Neuronal stem cell (in vitro differentiated cells): ENCODE results near the gene SQSTM1.

Experiments used
- DNase-seq: peaks from one replicate; pipeline ENCODE4 v3.0.0-alpha.2; 2013; ENCODE audit warnings: low spot score
- H2AFZ ChIP-seq: one replicate; pipeline ENCODE4 v1.6.1; 2013; ENCODE audit warnings: mild to moderate bottlenecking, low read length, inconsistent platforms
- H2AK5ac ChIP-seq: 2 replicates; pipeline ENCODE4 v1.6.1; 2013; ENCODE audit warnings: low read depth, mild to moderate bottlenecking, inconsistent platforms, low read length, moderate library complexity, mixed read lengths
- H2BK120ac ChIP-seq: 2 replicates; pipeline ENCODE4 v1.6.1; 2013; ENCODE audit warnings: low read depth, mild to moderate bottlenecking, inconsistent platforms, low read length, moderate library complexity, mixed read lengths
- H2BK12ac ChIP-seq: one replicate; pipeline ENCODE4 v1.6.1; 2013; ENCODE audit warnings: low read length, inconsistent platforms
- H2BK15ac ChIP-seq: 2 replicates; pipeline ENCODE4 v1.6.1; 2013; ENCODE audit warnings: mild to moderate bottlenecking, low read length, inconsistent platforms, mixed read lengths
- H2BK5ac ChIP-seq: one replicate; pipeline ENCODE4 v1.6.1; 2013; ENCODE audit warnings: inconsistent platforms, mild to moderate bottlenecking, low read length, moderate library complexity
- H3K14ac ChIP-seq: one replicate; pipeline ENCODE4 v1.6.1; 2013; ENCODE audit warnings: low read length, inconsistent platforms
- H3K18ac ChIP-seq: 2 replicates; pipeline ENCODE4 v1.6.1; 2013; ENCODE audit warnings: low read length, inconsistent platforms
- H3K23ac ChIP-seq: 2 replicates; pipeline ENCODE4 v1.6.1; 2013; ENCODE audit warnings: low read depth, mild to moderate bottlenecking, mixed read lengths, low read length, inconsistent platforms; ENCODE audit not compliant: poor library complexity
- H3K27ac ChIP-seq: replicated peaks from 3 replicates; pipeline ENCODE4 v1.5.1; 2013; ENCODE audit warnings: low read length, inconsistent platforms
- H3K27me3 ChIP-seq, 3 experiments: 2 replicates each; pipeline ENCODE4 v1.6.1; 2013; ENCODE audit warnings: low read length in 3 of 3, mild to moderate bottlenecking in 2 of 3, inconsistent platforms in 1 of 3, low read depth in 1 of 3, mixed read lengths in 1 of 3, moderate library complexity in 1 of 3; ENCODE audit not compliant: control insufficient read depth in 3 of 3, insufficient read depth in 3 of 3
- H3K36me3 ChIP-seq, 2 donors: replicated peaks in 1 of 2; 2 replicates each; pipeline ENCODE4 v1.6.1; 2013; ENCODE audit warnings: low read length in 2 of 2; ENCODE audit not compliant: control insufficient read depth in 2 of 2, insufficient read depth in 2 of 2
- H3K4ac ChIP-seq: 2 replicates; pipeline ENCODE4 v1.6.1; 2013; ENCODE audit warnings: inconsistent platforms, mild to moderate bottlenecking, low read length, moderate library complexity
- H3K4me1 ChIP-seq, 2 donors: 1 replicate in 1 of 2; 2 replicates in 1 of 2; pipeline ENCODE4 v1.6.1; 2013; ENCODE audit warnings: low read length in 2 of 2, low read depth in 1 of 2; ENCODE audit not compliant: control insufficient read depth in 2 of 2, insufficient read depth in 1 of 2
- H3K4me2 ChIP-seq: one replicate; pipeline ENCODE4 v1.6.1; 2013; ENCODE audit warnings: mild to moderate bottlenecking, low read length, inconsistent platforms; ENCODE audit not compliant: insufficient read depth, poor library complexity, severe bottlenecking
- H3K4me3 ChIP-seq, 2 donors: 2 replicates each; pipeline ENCODE4 v1.5.1; 2013; ENCODE audit warnings: low read length in 2 of 2, mild to moderate bottlenecking in 2 of 2, inconsistent platforms in 1 of 2, moderate library complexity in 1 of 2
- H3K79me1 ChIP-seq: one replicate; pipeline ENCODE4 v1.6.1; 2013; ENCODE audit warnings: low read depth, mild to moderate bottlenecking, inconsistent platforms, low read length, moderate library complexity
- H3K9ac ChIP-seq: one replicate; pipeline ENCODE4 v1.6.1; 2013; ENCODE audit warnings: mild to moderate bottlenecking, low read depth, low read length, inconsistent platforms; ENCODE audit not compliant: poor library complexity
- H3K9me3 ChIP-seq, 2 donors: replicated peaks in 1 of 2; 2 replicates each; pipeline versions ENCODE3 to v1.6.1; 2013; ENCODE audit warnings: low read length in 2 of 2, mild to moderate bottlenecking in 2 of 2, inconsistent platforms in 1 of 2, low read depth in 1 of 2, mixed read lengths in 1 of 2, moderate library complexity in 1 of 2; ENCODE audit not compliant: control insufficient read depth in 2 of 2, insufficient read depth in 1 of 2
- H4K8ac ChIP-seq: one replicate; pipeline ENCODE4 v1.6.1; 2013; ENCODE audit warnings: low read depth, mild to moderate bottlenecking, inconsistent platforms, low read length, moderate library complexity
- H4K91ac ChIP-seq: one replicate; pipeline ENCODE4 v1.6.1; 2013; ENCODE audit warnings: low read length, low read depth, mild to moderate bottlenecking, inconsistent platforms; ENCODE audit not compliant: poor library complexity
- WGBS, 2 donors: extraction: QIAGEN DNeasy Blood & Tissue Kit; methylation state at CpG; one replicate each; pipeline ENCODE4 v1.1.7; 2013; ENCODE audit warnings: missing lambda C conversion rate in 2 of 2, mixed read lengths in 1 of 2; ENCODE audit not compliant: insufficient read length in 2 of 2, insufficient replicate concordance in 1 of 2; ENCODE audit errors: extremely low coverage in 2 of 2; 5-methylcytosine and 5-hydroxymethylcytosine counted together

Gene SQSTM1

GRCh38 chr5:179802950-179803562, 17.6 kb upstream of the SQSTM1 start:
- peak overlapping the region; percentile 29 for H2BK5ac ChIP-seq
- DNase-seq: no peak
- H3K14ac ChIP-seq: no peak overlapping the region

GRCh38 chr5:179803651-179804554, 16.8 kb upstream of the SQSTM1 start:
- Histone ChIP-seq H3K36me3 (peaks cover 17 to 36% of the 10 kb centered on the region in 2 donors), H3K4ac (no peak overlapping the region), H2BK120ac (no peak overlapping the region), H3K79me1 (peaks cover 10% of the 10 kb centered on the region), H2BK5ac (peak overlapping the region; percentile 29), H2AK5ac (peak overlapping the region; percentile 83), H4K91ac (no peak overlapping the region), H4K8ac (no peak overlapping the region), H3K23ac (no peak overlapping the region), H3K4me2 (peak overlapping the region; percentile 38), H3K18ac (peak overlapping the region; percentile 50), H3K14ac (peak overlapping the region; percentile 59), H3K4me3 (no peak overlapping the region), H2BK12ac (peak overlapping the region; percentile 59), H2AFZ (no peak overlapping the region), H3K9ac (peak overlapping the region; percentile 56), H3K4me1 (peaks cover 14 to 27% of the 10 kb centered on the region in 2 donors), H2BK15ac (peak overlapping the region; percentile 49), H3K27me3 (no peaks in the 10 kb centered on the region), H3K9me3 (no peaks in the 10 kb centered on the region), H3K27ac (no peak overlapping the region)
- no peak for DNase-seq
- no CpG with 5 or more reads among the region's 18 CpGs for WGBS, 2 donors

More at GRCh38 chr5:179802950-179803562, 17.6 kb upstream of the SQSTM1 start:
- Histone ChIP-seq H4K8ac (no peak overlapping the region), H3K27me3 (no peaks in the 10 kb centered on the region), H2AFZ (no peak overlapping the region), H2BK120ac (no peak overlapping the region), H3K9ac (peak overlapping the region; percentile 72), H3K79me1 (peaks cover 10% of the 10 kb centered on the region), H4K91ac (no peak overlapping the region), H2BK15ac (peak overlapping the region; percentile 49), H2BK12ac (no peak overlapping the region), H3K4me2 (peak overlapping the region; percentile 38), H2AK5ac (peak overlapping the region; percentile 83), H3K9me3 (no peaks in the 10 kb centered on the region), H3K36me3 (peaks cover 22 to 44% of the 10 kb centered on the region in 2 donors), H3K23ac (no peak overlapping the region), H3K4me1 (peaks cover 14 to 27% of the 10 kb centered on the region in 2 donors), H3K4ac (no peak overlapping the region), H3K18ac (peak overlapping the region; percentile 66), H3K27ac (no peak overlapping the region), H3K4me3 (no peak overlapping the region)
- no CpG with 5 or more reads among the region's 11 CpGs for WGBS, 2 donors

GRCh38 chr5:179804555-179804947, 16.2 kb upstream of the SQSTM1 start:
- H2AK5ac ChIP-seq: no peak overlapping the region
- no peak overlapping the region for H3K18ac ChIP-seq
- H3K9me3 ChIP-seq: no peaks in the 10 kb centered on the region
- no peak overlapping the region for H3K27ac ChIP-seq
- H2BK15ac ChIP-seq: no peak overlapping the region
- H4K91ac ChIP-seq: no peak overlapping the region
- H3K4me1 ChIP-seq: peaks cover 14 to 27% of the 10 kb centered on the region in 2 donors
- no peak overlapping the region for H3K14ac ChIP-seq
- no peak overlapping the region for H3K4me3 ChIP-seq
- H3K23ac ChIP-seq: no peak overlapping the region
- no peaks in the 10 kb centered on the region for H3K27me3 ChIP-seq
- no peak overlapping the region for H3K9ac ChIP-seq
- no peak overlapping the region for H3K4ac ChIP-seq
- no peak overlapping the region for H2AFZ ChIP-seq
- no peak for DNase-seq
- peaks cover 10 to 29% of the 10 kb centered on the region in 2 donors for H3K36me3 ChIP-seq
- peaks cover 8% of the 10 kb centered on the region for H3K79me1 ChIP-seq
- H2BK5ac ChIP-seq: no peak overlapping the region
- H2BK120ac ChIP-seq: no peak overlapping the region
- H3K4me2 ChIP-seq: no peak overlapping the region
- WGBS, 2 donors: no CpG with 5 or more reads among the region's 8 CpGs
- no peak overlapping the region for H4K8ac ChIP-seq
- H2BK12ac ChIP-seq: no peak overlapping the region

GRCh38 chr5:179805070-179805528, 15.6 kb upstream of the SQSTM1 start:
- Histone ChIP-seq H2BK120ac (no peak overlapping the region), H2BK15ac (no peak overlapping the region), H4K91ac (no peak overlapping the region), H3K4me2 (peak overlapping the region; percentile 89), H3K4ac (no peak overlapping the region), H3K36me3 (peaks cover 5 to 24% of the 10 kb centered on the region in 2 donors), H3K23ac (no peak overlapping the region), H2BK5ac (no peak overlapping the region), H3K79me1 (peaks cover 8% of the 10 kb centered on the region), H2BK12ac (peak overlapping the region; percentile 78), H3K27ac (no peak overlapping the region), H3K14ac (peak overlapping the region; percentile 47), H3K4me1 (peaks cover 14 to 27% of the 10 kb centered on the region in 2 donors), H3K18ac (peak overlapping the region; percentile 98), H3K27me3 (no peaks in the 10 kb centered on the region), H2AK5ac (peak overlapping the region; percentile 100), H3K9ac (peak overlapping the region; percentile 92), H3K4me3 (peak overlapping the region; percentile 94 to 98), H4K8ac (no peak overlapping the region), H2AFZ (peak overlapping the region; percentile 96), H3K9me3 (no peaks in the 10 kb centered on the region)
- no CpG with 5 or more reads among the region's 9 CpGs for WGBS, 2 donors
- no peak for DNase-seq
